GM19099 (cell line): Measurements from ENCODE around the gene ETV3L.

Experiments
- POLR2A ChIP-seq: IDR thresholded peaks from 3 replicates; pipeline ENCODE4 v1.6.1; 2011; ENCODE audit warnings: low read depth; ENCODE audit not compliant: insufficient read length; ENCODE audit errors: extremely low read depth

The ETV3L gene

GRCh38 chr1:157112186-157112867 is 12.7 kb upstream of the ETV3L start:
- no peak for TF ChIP-seq POLR2A

GRCh38 chr1:157111396-157112165 is 12.0 kb upstream of the ETV3L start:
- no peak for TF ChIP-seq POLR2A

- TF ChIP-seq POLR2A, result no peak
Measured at GRCh38 chr1:157110686-157111085, 11.1 kb upstream of the ETV3L start.

- no peak for TF ChIP-seq POLR2A
Measured at GRCh38 chr1:157110003-157110402, 10.4 kb upstream of the ETV3L start.

- TF ChIP-seq POLR2A, result no peak
Measured at GRCh38 chr1:157108448-157108847, 8.8 kb upstream of the ETV3L start.

- TF ChIP-seq POLR2A, result no peak
Measured at GRCh38 chr1:157107702-157108101, 8.1 kb upstream of the ETV3L start.

- no peak for TF ChIP-seq POLR2A
Measured at GRCh38 chr1:157106813-157107189, 7.2 kb upstream of the ETV3L start.

GRCh38 chr1:157105988-157106812 is 6.6 kb upstream of the ETV3L start:
- TF ChIP-seq POLR2A, result no peak

- TF ChIP-seq POLR2A, result no peak
Measured at GRCh38 chr1:157105298-157105987, 5.8 kb upstream of the ETV3L start.

GRCh38 chr1:157104598-157105293 is 5.1 kb upstream of the ETV3L start:
- no peak for TF ChIP-seq POLR2A

GRCh38 chr1:157103268-157103667 is 3.7 kb upstream of the ETV3L start:
- TF ChIP-seq POLR2A, result no peak

- no peak for TF ChIP-seq POLR2A
Measured at GRCh38 chr1:157101149-157101548, 1.5 kb upstream of the ETV3L start.

- TF ChIP-seq POLR2A, result no peak
Measured at GRCh38 chr1:157098519-157098918, 1.1 kb downstream of the ETV3L start.

GRCh38 chr1:157097692-157098091 is 1.9 kb downstream of the ETV3L start:
- TF ChIP-seq POLR2A, result no peak
